H1 (cell line): ENCODE measurements around the gene RHOXF2B. TPM values are rescaled to one million over a fixed set of nuclear protein-coding genes. Genes with fewer than 3 reads are reported as not detected.

Source experiments
- CTCF ChIA-PET: fragments of 300-600 bp; sonication (Branson Sonifier 250); formaldehyde crosslinking; loops from one replicate; lab custom pipeline; 2021; ENCODE audit not compliant: partially characterized antibody; lab: Charles Lee
- POLR2A ChIA-PET: fragments of 300-600 bp; sonication (Branson Sonifier 250); formaldehyde crosslinking; loops from one replicate; lab custom pipeline; 2021; ENCODE audit warnings: inconsistent platforms; ENCODE audit not compliant: partially characterized antibody; lab: Charles Lee
- DNase-seq, 2 experiments: peaks; one replicate each; pipeline versions ENCODE4 v3.0.0 to v3.0.0-alpha.2; 2010 to 2022; ENCODE audit warnings: low spot score in 2 of 2, low read depth in 1 of 2, mixed read lengths in 1 of 2
- FAIRE-seq: peaks from 2 replicates; lab custom pipeline; 2011; peaks lifted over from hg19 to GRCh38; lab: Jason Lieb, UNC
- H2AFZ ChIP-seq: 2 replicates; pipeline ENCODE4 v1.8.1; 2012; ENCODE audit warnings: low read length, inconsistent platforms
- H2AK5ac ChIP-seq: 2 replicates; pipeline ENCODE4 v1.6.1; 2013; ENCODE audit warnings: low read depth, low read length
- H2BK120ac ChIP-seq: replicated peaks from 2 replicates; pipeline ENCODE3; 2013; ENCODE audit warnings: low read depth, low read length, inconsistent platforms
- H2BK12ac ChIP-seq: 2 replicates; pipeline ENCODE4 v1.6.1; 2013; ENCODE audit warnings: low read depth, low read length
- H2BK15ac ChIP-seq: 2 replicates; pipeline ENCODE4 v1.6.1; 2013; ENCODE audit warnings: low read length
- H2BK20ac ChIP-seq: 2 replicates; pipeline ENCODE4 v1.6.1; 2013; ENCODE audit warnings: low read length
- H2BK5ac ChIP-seq: 2 replicates; pipeline ENCODE4 v1.6.1; 2013; ENCODE audit warnings: low read depth, low read length
- H3K14ac ChIP-seq: 2 replicates; pipeline ENCODE4 v1.6.1; 2013; ENCODE audit warnings: inconsistent platforms; ENCODE audit not compliant: insufficient read length
- H3K18ac ChIP-seq: 2 replicates; pipeline ENCODE4 v1.6.1; 2013; ENCODE audit warnings: low read length; ENCODE audit errors: extremely low read depth
- H3K23ac ChIP-seq: 2 replicates; pipeline ENCODE4 v1.6.1; 2013; ENCODE audit warnings: inconsistent platforms; ENCODE audit not compliant: insufficient read length
- H3K23me2 ChIP-seq: 2 replicates; pipeline ENCODE4 v1.6.1; 2013; ENCODE audit warnings: low read depth, low read length
- H3K27ac ChIP-seq: 2 replicates; pipeline ENCODE4 v1.6.1; 2011; ENCODE audit warnings: low read depth, low read length, inconsistent platforms
- H3K27me3 ChIP-seq, 4 experiments: replicated peaks in 1 of 4; 1 replicate in 1 of 4; 2 replicates in 3 of 4; pipeline versions ENCODE4 v1.6.1 to v1.8.1; 2011 to 2013; ENCODE audit warnings: low read length in 3 of 4, mild to moderate bottlenecking in 3 of 4, inconsistent platforms in 2 of 4, mixed read lengths in 2 of 4, moderate library complexity in 1 of 4; ENCODE audit not compliant: control insufficient read depth in 3 of 4, insufficient read depth in 3 of 4; ENCODE audit errors: extremely low read depth in 1 of 4
- H3K36me3 ChIP-seq, 4 experiments: 2 replicates each; pipeline versions ENCODE4 v1.6.1 to v1.8.1; 2011 to 2013; ENCODE audit warnings: mild to moderate bottlenecking in 4 of 4, low read length in 3 of 4, moderate library complexity in 2 of 4, control low read depth in 1 of 4, inconsistent platforms in 1 of 4; ENCODE audit not compliant: insufficient read depth in 4 of 4, control insufficient read depth in 2 of 4
- H3K4ac ChIP-seq: replicated peaks from 2 replicates; pipeline ENCODE3; 2013; ENCODE audit warnings: low read length, low read depth, mixed read lengths, inconsistent platforms; ENCODE audit not compliant: insufficient read length
- H3K4me1 ChIP-seq, 4 experiments: replicated peaks in 1 of 4; 1 replicate in 1 of 4; 2 replicates in 3 of 4; pipeline versions ENCODE4 v1.6.1 to v1.8.1; 2011 to 2013; ENCODE audit warnings: low read length in 3 of 4, inconsistent platforms in 2 of 4, mixed read lengths in 1 of 4; ENCODE audit not compliant: insufficient read depth in 4 of 4, control insufficient read depth in 3 of 4
- H3K4me2 ChIP-seq, 2 experiments: 2 replicates each; pipeline versions ENCODE4 v1.6.1 to v1.8.1; 2011 to 2013; ENCODE audit warnings: low read depth in 2 of 2, low read length in 2 of 2, control low read depth in 1 of 2, inconsistent platforms in 1 of 2, mild to moderate bottlenecking in 1 of 2; ENCODE audit not compliant: insufficient read depth in 1 of 2
- H3K4me3 ChIP-seq, 4 experiments: fragments of 200-600, 300-600 bp in 1 of 4; sonication (generic), shearing (Covaris generic), sonication (Bioruptor Twin) in 1 of 4; 2 replicates each; pipeline versions ENCODE4 v1.5.1 to v1.8.1; 2011 to 2016; ENCODE audit warnings: low read length in 4 of 4, low read depth in 3 of 4, control low read depth in 2 of 4, inconsistent platforms in 2 of 4, mild to moderate bottlenecking in 2 of 4, mixed read lengths in 1 of 4, moderate library complexity in 1 of 4; ENCODE audit not compliant: insufficient read depth in 2 of 4; ENCODE audit errors: extremely low read depth in 1 of 4
- H3K56ac ChIP-seq: replicated peaks from 2 replicates; pipeline ENCODE3; 2013; ENCODE audit warnings: low read depth, mild to moderate bottlenecking, mixed read lengths, low read length, inconsistent platforms; ENCODE audit not compliant: insufficient read length
- H3K79me1 ChIP-seq: 2 replicates; pipeline ENCODE4 v1.6.1; 2013; ENCODE audit warnings: low read depth, low read length, control low read depth
- H3K79me2 ChIP-seq, 2 experiments: 2 replicates each; pipeline versions ENCODE4 v1.6.1 to v1.8.1; 2012 to 2013; ENCODE audit warnings: low read length in 2 of 2, mild to moderate bottlenecking in 2 of 2, inconsistent platforms in 1 of 2; ENCODE audit not compliant: insufficient read depth in 2 of 2, control insufficient read depth in 1 of 2
- H3K9ac ChIP-seq, 4 experiments: replicated peaks in 1 of 4; 1 replicate in 1 of 4; 2 replicates in 3 of 4; pipeline versions ENCODE4 v1.6.1 to v1.8.1; 2011 to 2013; ENCODE audit warnings: low read depth in 3 of 4, low read length in 3 of 4, control low read depth in 2 of 4, mild to moderate bottlenecking in 2 of 4, moderate library complexity in 2 of 4, inconsistent platforms in 1 of 4; ENCODE audit errors: extremely low read depth in 1 of 4
- H3K9me3 ChIP-seq, 2 experiments: 2 replicates each; pipeline versions ENCODE4 v1.6.1 to v1.8.1; 2012 to 2013; ENCODE audit warnings: mild to moderate bottlenecking in 2 of 2, moderate library complexity in 2 of 2, control low read depth in 1 of 2, inconsistent platforms in 1 of 2, low read depth in 1 of 2, low read length in 1 of 2, mixed read lengths in 1 of 2; ENCODE audit not compliant: insufficient read depth in 2 of 2
- H4K20me1 ChIP-seq, 2 experiments: replicated peaks in 1 of 2; 2 replicates each; pipeline versions ENCODE3 to v1.8.1; 2011 to 2013; ENCODE audit warnings: inconsistent platforms in 2 of 2, low read length in 2 of 2, mild to moderate bottlenecking in 1 of 2; ENCODE audit not compliant: insufficient read depth in 2 of 2, control insufficient read depth in 1 of 2
- H4K5ac ChIP-seq: 2 replicates; pipeline ENCODE4 v1.6.1; 2013; ENCODE audit warnings: low read length, low read depth, mixed read lengths, inconsistent platforms; ENCODE audit not compliant: insufficient read length
- H4K8ac ChIP-seq: 2 replicates; pipeline ENCODE4 v1.8.0; 2013; ENCODE audit warnings: mild to moderate bottlenecking, moderate library complexity, low read length, inconsistent platforms; ENCODE audit not compliant: insufficient read depth; ENCODE audit errors: extremely low read depth
- H4K91ac ChIP-seq: replicated peaks from 2 replicates; pipeline ENCODE3; 2013; ENCODE audit warnings: low read length, mixed read lengths, inconsistent platforms; ENCODE audit not compliant: insufficient read length
- EP300 ChIP-seq, 2 experiments: IDR thresholded peaks; 1 replicate in 1 of 2; 2 replicates in 1 of 2; pipeline ENCODE4 v1.6.1; 2011 to 2012; ENCODE audit warnings: low read depth in 2 of 2, low read length in 2 of 2, mild to moderate bottlenecking in 2 of 2, borderline replicate concordance in 1 of 2, inconsistent platforms in 1 of 2, moderate library complexity in 1 of 2
- FOSL1 ChIP-seq: IDR thresholded peaks from 2 replicates; pipeline ENCODE4 v1.6.1; 2011; ENCODE audit warnings: mild to moderate bottlenecking, low read depth, low read length, moderate library complexity; ENCODE audit not compliant: insufficient read depth
- JUN ChIP-seq: IDR thresholded peaks from 2 replicates; pipeline ENCODE4 v1.6.1; 2011; ENCODE audit warnings: low read depth, mild to moderate bottlenecking, improper control_type of control experiment, low read length
- NANOG ChIP-seq: IDR thresholded peaks from 2 replicates; pipeline ENCODE4 v1.6.1; 2011; ENCODE audit warnings: low read length, low read depth, mild to moderate bottlenecking, inconsistent platforms; ENCODE audit not compliant: insufficient read depth, poor library complexity, severe bottlenecking
- SP1 ChIP-seq: IDR thresholded peaks from 2 replicates; pipeline ENCODE4 v1.6.1; 2011; ENCODE audit warnings: low read depth, low read length
- TEAD4 ChIP-seq: IDR thresholded peaks from 2 replicates; pipeline ENCODE4 v1.6.1; 2012; ENCODE audit warnings: low read depth, low read length, inconsistent platforms, mixed read lengths
- WGBS, 2 experiments: shearing (Covaris generic) in 1 of 2; methylation state at CpG; one replicate each; pipeline versions ENCODE4 v1.1.6 to v1.1.7; 2013 to 2015; ENCODE audit warnings: low lambda C conversion rate in 2 of 2, mixed read lengths in 2 of 2, inconsistent platforms in 1 of 2, low coverage in 1 of 2, missing lambda C conversion rate in 1 of 2; ENCODE audit not compliant: insufficient replicate concordance in 2 of 2, insufficient coverage in 1 of 2, insufficient read length in 1 of 2; ENCODE audit errors: extremely low coverage in 1 of 2, missing lambda C conversion rate in 1 of 2; 5-methylcytosine and 5-hydroxymethylcytosine counted together
- polyA plus RNA-seq, 7 experiments: library from polyadenylated mRNA; depleted of rRNA in 3 of 7; stranded (reverse) in 5 of 7; unstranded in 2 of 7; fragments of >200 nt in 5 of 7; fragments of 200-250 nt in 2 of 7; gene quantifications; 1 replicate in 5 of 7; 2 replicates in 1 of 7; 4 replicates in 1 of 7; pipeline versions ENCODE4 v1.2.1 to v1.2.3, GENCODE V29; 2011 to 2013; ENCODE audit warnings: missing spikeins in 2 of 7, mixed read lengths in 2 of 7
- total RNA-seq: library from RNA; stranded (reverse); fragmentation: NEBNext Ultra II Directional; extraction: Animal tissue kit (Norgen Biotek cat#: 25700); gene quantifications from 2 replicates; pipeline ENCODE4 v1.2.1, GENCODE V29; 2021

The RHOXF2B gene
- total and polyA plus RNA-seq, 2 of the 8 experiments (the other 6 are each of a cell fraction or from before 2014, with no cell fraction given), result not detected

DNA sequence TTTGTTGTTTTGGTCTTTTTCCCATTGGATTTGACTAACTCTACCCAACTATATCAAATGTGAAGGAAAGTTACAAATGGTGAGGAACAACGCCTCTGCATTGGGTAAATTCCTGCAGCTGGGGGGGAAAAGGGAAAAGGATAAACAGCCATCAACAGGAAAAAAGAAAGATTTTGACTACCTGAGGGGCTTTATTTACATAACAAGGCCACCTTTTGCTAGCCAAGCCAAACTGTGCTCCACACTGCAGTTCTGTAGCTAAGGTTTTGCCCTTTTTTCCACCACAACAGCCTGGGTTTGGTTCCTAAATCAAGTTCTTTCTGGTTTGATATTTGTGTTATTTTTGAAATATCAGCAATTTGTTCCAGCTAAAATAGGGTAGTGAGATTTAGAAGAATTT lies 40.8 kb downstream of the RHOXF2B start:
- peak overlapping the region; percentile 56; a peak in 3 of 4 replicates for H3K4me2 ChIP-seq
- 0% methylated on average over 1 of the region's 1 CpG; no CpG with 5 or more reads in 1 of the 2 experiments for WGBS, 2 experiments
- TF ChIP-seq TEAD4 (peak; percentile 46; the same call in 1 of the 2 replicates), NANOG (peak; percentile 65), SP1 (peak; percentile 73), JUN (no peak), FOSL1 (no peak), EP300 (IDR thresholded peaks at IDR 0.05; ENCODE audit: borderline replicate concordance in 1 of 2, low read depth in 2 of 2, low read length in 2 of 2) (0 out of 3 replicates have a peak, but pooled peaks of 1 of the 2 experiments have one; percentile 39)

More for the DNA sequence above, 40.8 kb downstream of the RHOXF2B start:
- Histone ChIP-seq H3K9ac (no peak overlapping the region), H3K4ac (no peak overlapping the region), H3K23ac (no peak overlapping the region), H3K9me3 (no peaks in the 10 kb centered on the region), H3K36me3 (no peaks in the 10 kb centered on the region), H3K27ac (peak overlapping the region; percentile 56), H2AFZ (no peak overlapping the region), H3K4me1 (peaks cover 0 to 3% (median 0%) of the 10 kb centered on the region in 4 experiments; a peak in 2 of 7 replicates), H3K79me2 (no peaks in the 10 kb centered on the region), H4K8ac (no peak overlapping the region), H3K27me3 (no peaks in the 10 kb centered on the region), H4K5ac (no peak overlapping the region), H3K56ac (no peak overlapping the region), H4K20me1 (no peaks in the 10 kb centered on the region), H3K18ac (no peak overlapping the region), H2BK12ac (no peak overlapping the region), H2BK120ac (no peak overlapping the region), H2BK20ac (no peak overlapping the region), H4K91ac (no peak overlapping the region), H3K23me2 (no peaks in the 10 kb centered on the region), H3K4me3 (peak overlapping the region in 1 of 4 experiments; percentile 45; a peak in 1 of 8 replicates), H3K14ac (no peak overlapping the region), H2BK5ac (no peak overlapping the region), H2BK15ac (no peak overlapping the region), H3K79me1 (no peaks in the 10 kb centered on the region), H2AK5ac (no peak overlapping the region)
- DNase-seq (no peak), FAIRE-seq (peak; percentile 24)
- POLR2A ChIA-PET, result no interaction called here
- CTCF ChIA-PET, result interaction anchor here (0.6 kb wide), 1 partner anchor 237 kb away, joined by 3 read pairs; no protein-coding TSS in a partner anchor
